DOHH2 (cell line): ENCODE measurements around the gene FOXO6.

ENCODE experiments used
- H3F3A ChIP-seq: fragments of 200-600 bp; sonication (generic), shearing (Covaris generic); 2 replicates; pipeline ENCODE4 v1.6.0; 2016; ENCODE audit warnings: antibody characterized with exemption, mild to moderate bottlenecking; ENCODE audit not compliant: control insufficient read depth, insufficient read depth
- H3K27ac ChIP-seq: fragments of 200-600 bp; sonication (generic); 2 replicates; pipeline ENCODE4 v1.5.1; 2014; ENCODE audit warnings: low read depth, mild to moderate bottlenecking, low read length, moderate library complexity
- H3K27me3 ChIP-seq: fragments of 200-600 bp; sonication (generic); 2 replicates; pipeline ENCODE4 v1.6.1; 2014; ENCODE audit warnings: mild to moderate bottlenecking, low read length, mixed read lengths; ENCODE audit not compliant: control insufficient read depth
- H3K36me3 ChIP-seq: fragments of 200-600 bp; sonication (generic); 2 replicates; pipeline ENCODE4 v1.6.1; 2014; ENCODE audit warnings: mild to moderate bottlenecking, low read length, moderate library complexity, mixed read lengths; ENCODE audit not compliant: control insufficient read depth
- H3K4me1 ChIP-seq: fragments of 200-600 bp; sonication (generic); 2 replicates; pipeline ENCODE4 v1.6.1; 2014; ENCODE audit warnings: mild to moderate bottlenecking, low read length, mixed read lengths; ENCODE audit not compliant: control insufficient read depth
- H3K4me2 ChIP-seq: fragments of 200-600 bp; sonication (generic); 2 replicates; pipeline ENCODE4 v1.6.0; 2014; ENCODE audit warnings: mild to moderate bottlenecking, low read length, moderate library complexity
- H3K4me3 ChIP-seq: fragments of 200-600 bp; sonication (generic); 2 replicates; pipeline ENCODE4 v1.5.1; 2014; ENCODE audit warnings: mild to moderate bottlenecking, low read length, mixed read lengths
- H3K79me2 ChIP-seq: fragments of 200-600 bp; sonication (generic); 2 replicates; pipeline ENCODE4 v1.6.1; 2014; ENCODE audit warnings: mild to moderate bottlenecking, low read length, mixed read lengths; ENCODE audit not compliant: control insufficient read depth
- H3K9me2 ChIP-seq: fragments of 200-600 bp; sonication (generic); replicated peaks from 2 replicates; pipeline ENCODE4 v1.6.1; 2014; ENCODE audit warnings: mild to moderate bottlenecking, low read length, mixed read lengths; ENCODE audit not compliant: control insufficient read depth
- H3K9me3 ChIP-seq: fragments of 200-600 bp; sonication (generic); 2 replicates; pipeline ENCODE4 v1.6.1; 2014; ENCODE audit warnings: antibody characterized with exemption, low read length, mixed read lengths; ENCODE audit not compliant: control insufficient read depth, insufficient read depth
- H4K20me1 ChIP-seq: fragments of 200-600 bp; sonication (generic); 2 replicates; pipeline ENCODE4 v1.6.0; 2014; ENCODE audit warnings: low read depth, mild to moderate bottlenecking, antibody characterized with exemption, low read length, moderate library complexity; ENCODE audit not compliant: control insufficient read depth, insufficient read depth
- CTCF ChIP-seq: fragments of 200-600 bp; sonication (generic); IDR thresholded peaks from one replicate; pipeline ENCODE4 v1.5.1; 2014; ENCODE audit warnings: antibody characterized with exemption, mild to moderate bottlenecking, low read depth, low read length; ENCODE audit not compliant: poor library complexity, severe bottlenecking
- EZH2phosphoT487 ChIP-seq: fragments of 200-600 bp; sonication (generic); IDR thresholded peaks from 2 replicates; pipeline ENCODE4 v1.6.1; 2017; ENCODE audit warnings: borderline replicate concordance, mild to moderate bottlenecking, antibody characterized with exemption, low read length, moderate library complexity, mixed read lengths

Gene FOXO6

GRCh38 chr1:41317361-41317760 lies 43.9 kb upstream of the FOXO6 start:
- Histone ChIP-seq H3K4me2 (no peak overlapping the region), H3K27me3 (no peaks in the 10 kb centered on the region), H3K27ac (no peak overlapping the region), H3K4me3 (no peak overlapping the region), H3K36me3 (no peaks in the 10 kb centered on the region), H3K9me2 (no peaks in the 10 kb centered on the region), H4K20me1 (no peaks in the 10 kb centered on the region), H3K9me3 (no peaks in the 10 kb centered on the region), H3F3A (no peaks in the 10 kb centered on the region), H3K79me2 (no peaks in the 10 kb centered on the region), H3K4me1 (peaks cover 5% of the 10 kb centered on the region; the same call in 1 of the 2 replicates)
- no peak for TF ChIP-seq EZH2phosphoT487

- Histone ChIP-seq H3F3A (no peaks in the 10 kb centered on the region), H3K36me3 (no peaks in the 10 kb centered on the region), H3K4me1 (peaks cover 5% of the 10 kb centered on the region; the same call in 1 of the 2 replicates), H3K27me3 (no peaks in the 10 kb centered on the region), H3K9me3 (no peaks in the 10 kb centered on the region), H4K20me1 (no peaks in the 10 kb centered on the region), H3K9me2 (no peaks in the 10 kb centered on the region), H3K27ac (no peak overlapping the region), H3K79me2 (no peaks in the 10 kb centered on the region), H3K4me3 (no peak overlapping the region), H3K4me2 (no peak overlapping the region)
- TF ChIP-seq CTCF (no peak), EZH2phosphoT487 (no peak)
Observed at GRCh38 chr1:41318135-41318534, 43.1 kb upstream of the FOXO6 start.

GRCh38 chr1:41319106-41319755 lies 42.0 kb upstream of the FOXO6 start:
- H3K27me3 ChIP-seq: no peaks in the 10 kb centered on the region
- H3K36me3 ChIP-seq: no peaks in the 10 kb centered on the region
- H3K9me2 ChIP-seq: no peaks in the 10 kb centered on the region
- no peaks in the 10 kb centered on the region for H3K9me3 ChIP-seq
- TF ChIP-seq EZH2phosphoT487: no peak
- no peak for TF ChIP-seq CTCF
- no peak overlapping the region for H3K4me2 ChIP-seq
- no peak overlapping the region for H3K4me3 ChIP-seq
- H3K27ac ChIP-seq: no peak overlapping the region
- H3F3A ChIP-seq: no peaks in the 10 kb centered on the region
- no peaks in the 10 kb centered on the region for H3K79me2 ChIP-seq
- peaks cover 5% of the 10 kb centered on the region; the same call in 1 of the 2 replicates for H3K4me1 ChIP-seq
- no peaks in the 10 kb centered on the region for H4K20me1 ChIP-seq

GRCh38 chr1:41319807-41320711 lies 41.2 kb upstream of the FOXO6 start:
- H4K20me1 ChIP-seq: no peaks in the 10 kb centered on the region
- TF ChIP-seq CTCF (no peak), EZH2phosphoT487 (no peak)
- no peak overlapping the region for H3K4me2 ChIP-seq
- no peaks in the 10 kb centered on the region for H3K79me2 ChIP-seq
- no peaks in the 10 kb centered on the region for H3K9me2 ChIP-seq
- no peaks in the 10 kb centered on the region for H3K36me3 ChIP-seq
- H3K4me1 ChIP-seq: peaks cover 5% of the 10 kb centered on the region; the same call in 1 of the 2 replicates
- no peaks in the 10 kb centered on the region for H3F3A ChIP-seq
- no peaks in the 10 kb centered on the region for H3K9me3 ChIP-seq
- H3K4me3 ChIP-seq: no peak overlapping the region
- H3K27me3 ChIP-seq: no peaks in the 10 kb centered on the region
- H3K27ac ChIP-seq: no peak overlapping the region
